Mammary epithelial cell (primary cell): Measurements from ENCODE around the gene SLC25A25.

Experiments used
- EZH2 ChIP-seq: IDR thresholded peaks from 2 replicates; pipeline ENCODE4 v1.6.1; 2012; ENCODE audit warnings: low read length, inconsistent platforms, borderline replicate concordance
- TF ChIP-seq, protein P1 (sequence below), 2 donors: IDR thresholded peaks in 1 of 2; conservative IDR thresholded peaks in 1 of 2; 2 replicates each; pipeline ENCODE4 v1.5.1; 2011 to 2012; ENCODE audit warnings: inconsistent platforms in 2 of 2, low read length in 2 of 2, mild to moderate bottlenecking in 2 of 2, control low read depth in 1 of 2, low read depth in 1 of 2; ENCODE audit not compliant: insufficient read depth in 1 of 2; ENCODE audit errors: extremely low read depth in 1 of 2

DNA sequence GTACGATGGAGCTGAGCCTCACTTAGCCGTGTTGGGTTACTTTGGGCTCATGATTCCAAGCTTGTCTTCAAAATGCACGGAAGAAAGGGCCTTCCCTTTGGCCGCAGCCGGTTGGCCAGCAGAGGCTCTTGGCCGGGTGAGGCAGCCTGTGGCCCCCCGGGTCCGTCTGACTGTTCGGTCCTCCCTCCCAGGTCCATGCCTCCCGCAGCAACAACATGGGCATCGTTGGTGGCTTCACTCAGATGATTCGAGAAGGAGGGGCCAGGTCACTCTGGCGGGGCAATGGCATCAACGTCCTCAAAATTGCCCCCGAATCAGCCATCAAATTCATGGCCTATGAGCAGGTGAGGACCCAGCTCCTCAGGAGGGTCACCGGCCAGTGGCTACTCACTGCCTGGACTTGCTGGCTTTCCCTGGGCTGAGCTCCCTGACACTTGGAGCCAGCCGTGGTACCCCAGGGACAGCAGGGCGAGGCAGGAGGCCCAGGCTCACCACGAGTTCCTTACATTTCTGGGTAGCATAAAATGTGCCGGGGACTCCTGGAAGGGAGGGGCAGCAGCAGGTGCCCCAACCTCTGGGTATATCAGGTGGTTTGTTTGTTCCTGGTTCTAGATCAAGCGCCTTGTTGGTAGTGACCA lies 37.6 kb downstream of the SLC25A25 start:
- TF ChIP-seq, protein P1, sequence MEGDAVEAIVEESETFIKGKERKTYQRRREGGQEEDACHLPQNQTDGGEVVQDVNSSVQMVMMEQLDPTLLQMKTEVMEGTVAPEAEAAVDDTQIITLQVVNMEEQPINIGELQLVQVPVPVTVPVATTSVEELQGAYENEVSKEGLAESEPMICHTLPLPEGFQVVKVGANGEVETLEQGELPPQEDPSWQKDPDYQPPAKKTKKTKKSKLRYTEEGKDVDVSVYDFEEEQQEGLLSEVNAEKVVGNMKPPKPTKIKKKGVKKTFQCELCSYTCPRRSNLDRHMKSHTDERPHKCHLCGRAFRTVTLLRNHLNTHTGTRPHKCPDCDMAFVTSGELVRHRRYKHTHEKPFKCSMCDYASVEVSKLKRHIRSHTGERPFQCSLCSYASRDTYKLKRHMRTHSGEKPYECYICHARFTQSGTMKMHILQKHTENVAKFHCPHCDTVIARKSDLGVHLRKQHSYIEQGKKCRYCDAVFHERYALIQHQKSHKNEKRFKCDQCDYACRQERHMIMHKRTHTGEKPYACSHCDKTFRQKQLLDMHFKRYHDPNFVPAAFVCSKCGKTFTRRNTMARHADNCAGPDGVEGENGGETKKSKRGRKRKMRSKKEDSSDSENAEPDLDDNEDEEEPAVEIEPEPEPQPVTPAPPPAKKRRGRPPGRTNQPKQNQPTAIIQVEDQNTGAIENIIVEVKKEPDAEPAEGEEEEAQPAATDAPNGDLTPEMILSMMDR (conservative IDR thresholded peaks at IDR 0.05 in 1 of 2, IDR thresholded peaks at IDR 0.05 in 1 of 2; ENCODE audit: extremely low read depth in 1 of 2, insufficient read depth in 1 of 2, low read depth in 1 of 2, low read length in 2 of 2), result no peak
- TF ChIP-seq EZH2, result no peak
